GM18498 (cell line): Measurements from ENCODE around the gene SLCO1C1.

Experiments used
- ATAC-seq: cut with Tn5 transposase; IDR thresholded peaks from one replicate; pipeline ENCODE4 v1.9.1; 2021; ENCODE audit warnings: mild to moderate bottlenecking, moderate library complexity; ENCODE audit not compliant: unreplicated experiment

The SLCO1C1 gene

DNA sequence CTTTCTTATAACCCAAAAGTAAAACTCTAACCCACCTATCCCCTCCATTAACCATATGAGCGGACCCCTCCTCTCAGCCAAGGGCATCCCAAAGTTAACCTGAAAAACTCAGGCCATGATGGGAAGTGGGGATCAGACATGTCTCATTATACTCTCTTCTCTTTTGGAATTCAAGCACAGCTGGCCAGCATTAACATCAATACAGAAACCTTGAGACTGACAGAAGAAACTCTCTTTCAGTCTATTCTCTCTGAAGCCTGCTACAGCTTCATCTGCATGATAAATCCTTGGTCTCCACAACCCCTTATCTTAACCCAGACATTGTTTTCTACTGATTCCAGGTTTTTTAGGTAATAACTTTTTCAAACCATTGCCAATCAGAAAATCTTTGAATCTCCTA, 97.8 kb downstream of the SLCO1C1 start:
- no peak for ATAC-seq

GRCh38 chr12:20798554-20798953, 103.4 kb downstream of the SLCO1C1 start:
- ATAC-seq, result no peak

DNA sequence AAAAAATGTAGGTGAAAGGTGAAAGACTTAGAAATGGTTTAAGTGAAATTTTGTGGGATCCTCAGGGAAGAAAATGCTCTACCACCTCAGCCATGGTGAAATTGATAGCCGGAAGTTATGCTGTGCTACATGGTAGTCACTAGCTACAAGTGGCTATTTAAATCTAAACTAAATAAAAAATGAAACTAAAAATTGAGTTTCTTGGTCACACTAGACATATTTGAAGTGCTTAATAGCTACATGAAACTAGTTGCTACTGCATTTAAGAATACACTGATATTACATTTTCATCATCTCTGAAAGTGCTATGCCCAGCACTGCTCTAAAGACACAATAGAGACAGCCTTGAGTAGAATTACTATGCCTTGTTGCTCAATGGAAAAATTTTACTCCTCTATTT, 105.0 kb downstream of the SLCO1C1 start:
- ATAC-seq, result no peak

GRCh38 chr12:20801035-20801434, 105.9 kb downstream of the SLCO1C1 start:
- ATAC-seq, result no peak
